Neural cell (in vitro differentiated cells): ENCODE results near the gene FOXO3. TPM values are rescaled to one million over a fixed set of nuclear protein-coding genes. Genes with fewer than 3 reads are reported as not detected.

Experiments used
- H2AFZ ChIP-seq: fragments of 200-600, 300-800 bp; sonication (generic), shearing (Covaris generic); 2 replicates; pipeline ENCODE4 v1.6.0; 2014; ENCODE audit warnings: low read depth, mild to moderate bottlenecking, antibody characterized with exemption, low read length, moderate library complexity
- H3F3A ChIP-seq: fragments of 200-600 bp; shearing (Covaris generic); 2 replicates; pipeline ENCODE4 v1.6.1; 2016; ENCODE audit warnings: mild to moderate bottlenecking, moderate library complexity, mixed read lengths, antibody characterized with exemption, low read length; ENCODE audit not compliant: insufficient read depth, poor library complexity, severe bottlenecking
- H3K27ac ChIP-seq: fragments of 200-600, 300-800 bp; sonication (generic), shearing (Covaris generic); 2 replicates; pipeline ENCODE4 v1.5.1; 2014; ENCODE audit warnings: mild to moderate bottlenecking, low read length, moderate library complexity
- H3K27me3 ChIP-seq: fragments of 300-800, 200-600 bp; sonication (generic), shearing (Covaris generic); 2 replicates; pipeline ENCODE4 v1.6.0; 2014; ENCODE audit warnings: mild to moderate bottlenecking, low read depth, low read length, moderate library complexity; ENCODE audit not compliant: insufficient read depth
- H3K36me3 ChIP-seq: fragments of 300-800, 200-600 bp; sonication (generic), shearing (Covaris generic); 2 replicates; pipeline ENCODE4 v1.5.1; 2014; ENCODE audit warnings: mild to moderate bottlenecking, antibody characterized with exemption, low read length, moderate library complexity; ENCODE audit not compliant: insufficient read depth
- H3K4me2 ChIP-seq: fragments of 300-800, 200-600 bp; sonication (generic), shearing (Covaris generic); 2 replicates; pipeline ENCODE4 v1.6.0; 2014; ENCODE audit warnings: mild to moderate bottlenecking, low read length
- H3K4me3 ChIP-seq: fragments of 300-800, 200-600 bp; sonication (generic), shearing (Covaris generic); 2 replicates; pipeline ENCODE4 v1.5.1; 2014; ENCODE audit warnings: mild to moderate bottlenecking, low read length, moderate library complexity
- H3K79me2 ChIP-seq: fragments of 200-600 bp; shearing (Covaris generic); replicated peaks from 2 replicates; pipeline ENCODE4 v1.6.0; 2014; ENCODE audit warnings: mild to moderate bottlenecking, low read length, moderate library complexity; ENCODE audit not compliant: insufficient read depth
- H3K9ac ChIP-seq: fragments of 300-800, 200-600 bp; sonication (generic), shearing (Covaris generic); 2 replicates; pipeline ENCODE4 v1.6.1; 2016; ENCODE audit warnings: mild to moderate bottlenecking, low read length, mixed read lengths
- H3K9me2 ChIP-seq: fragments of 200-600 bp; shearing (Covaris generic); 2 replicates; pipeline ENCODE4 v1.6.1; 2016; ENCODE audit warnings: mild to moderate bottlenecking, low read length, mixed read lengths; ENCODE audit not compliant: insufficient read depth
- H3K9me3 ChIP-seq: fragments of 200-600, 300-800 bp; sonication (generic), shearing (Covaris generic); 2 replicates; pipeline ENCODE4 v1.6.1; 2016; ENCODE audit warnings: mild to moderate bottlenecking, mixed run types, low read length, moderate library complexity, mixed read lengths
- H4K20me1 ChIP-seq: fragments of 200-600 bp; shearing (Covaris generic); 2 replicates; pipeline ENCODE4 v1.6.1; 2016; ENCODE audit warnings: mild to moderate bottlenecking, mixed run types; ENCODE audit not compliant: insufficient read depth
- CTCF ChIP-seq: fragments of 450-650 bp; IDR thresholded peaks from 2 replicates; pipeline ENCODE4 v1.5.1; 2014; ENCODE audit warnings: antibody characterized with exemption, mild to moderate bottlenecking, moderate library complexity; ENCODE audit not compliant: poor library complexity, severe bottlenecking
- EP300 ChIP-seq: fragments of 450-650 bp; conservative IDR thresholded peaks from 2 replicates; pipeline ENCODE4 v1.6.1; 2014; ENCODE audit warnings: antibody characterized with exemption, mild to moderate bottlenecking, moderate library complexity; ENCODE audit not compliant: poor library complexity, severe bottlenecking
- EZH2 ChIP-seq: fragments of 200-600, 300-800 bp; shearing (Covaris generic), sonication (generic); IDR thresholded peaks from 2 replicates; pipeline ENCODE4 v1.6.1; 2014; ENCODE audit warnings: antibody characterized with exemption, low read length, borderline replicate concordance, mild to moderate bottlenecking; ENCODE audit not compliant: insufficient read depth, poor library complexity, severe bottlenecking
- MXI1 ChIP-seq: fragments of 450-650 bp; conservative IDR thresholded peaks from 2 replicates; pipeline ENCODE4 v1.6.1; 2014; ENCODE audit warnings: antibody characterized with exemption, mild to moderate bottlenecking; ENCODE audit not compliant: poor library complexity, severe bottlenecking
- POLR2AphosphoS5 ChIP-seq: IDR thresholded peaks from 2 replicates; pipeline ENCODE4 v1.6.1; 2012
- RAD21 ChIP-seq: fragments of 450-650 bp; conservative IDR thresholded peaks from 2 replicates; pipeline ENCODE4 v1.6.1; 2014; ENCODE audit warnings: antibody characterized with exemption, mild to moderate bottlenecking, moderate library complexity
- REST ChIP-seq: IDR thresholded peaks from 2 replicates; pipeline ENCODE4 v1.6.1; 2012; ENCODE audit warnings: borderline replicate concordance
- SMC3 ChIP-seq: fragments of 450-650 bp; conservative IDR thresholded peaks from 2 replicates; pipeline ENCODE4 v1.6.1; 2014; ENCODE audit warnings: antibody characterized with exemption, mild to moderate bottlenecking, moderate library complexity; ENCODE audit not compliant: poor library complexity
- TAF1 ChIP-seq: IDR thresholded peaks from 2 replicates; pipeline ENCODE4 v1.6.1; 2012; ENCODE audit warnings: low read depth
- polyA plus RNA-seq: library from polyadenylated mRNA; depleted of rRNA; stranded (reverse); fragments of >200 nt; gene quantifications from 2 replicates; pipeline ENCODE4 v1.2.3, GENCODE V29; 2014

Gene FOXO3
- polyA plus RNA-seq, 1 donor from 2014 or later, result 21.3 TPM

DNA sequence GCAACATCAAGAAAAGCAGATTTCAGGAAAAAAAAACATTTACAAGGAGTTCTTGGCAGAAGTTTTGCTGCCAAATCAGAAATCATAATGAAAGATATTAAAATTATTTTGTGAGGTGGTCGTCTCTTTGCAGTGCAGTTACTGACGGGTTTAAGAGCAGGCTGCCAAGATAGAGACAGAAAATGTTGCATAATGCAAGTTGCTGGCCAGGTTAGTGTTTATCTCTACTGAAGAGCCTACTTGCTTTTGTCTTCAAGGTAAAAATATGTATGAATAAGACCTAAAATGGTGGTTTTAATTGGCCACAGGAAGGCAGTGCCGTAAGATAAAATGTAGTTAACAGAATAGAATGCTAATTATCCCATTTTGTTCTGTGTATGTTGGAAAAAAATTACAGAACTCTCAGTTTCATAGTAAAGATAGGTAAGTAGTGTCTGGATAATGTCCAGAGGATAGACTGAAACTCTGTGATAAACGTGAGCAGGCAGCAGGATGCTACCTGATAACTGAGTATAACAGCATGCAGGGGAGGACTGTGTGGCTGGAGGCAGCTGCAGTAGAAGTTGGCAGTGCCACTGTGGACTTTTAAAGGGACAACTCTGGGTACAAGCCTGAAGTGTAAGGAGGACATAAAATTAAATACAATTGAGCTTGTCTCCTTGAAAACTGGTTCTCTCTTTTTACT, 13.9 kb downstream of the FOXO3 start:
- Histone ChIP-seq H3K27me3 (no peaks in the 10 kb centered on the region), H3K27ac (no peak overlapping the region), H3K79me2 (no peaks in the 10 kb centered on the region), H3K4me3 (no peak overlapping the region), H2AFZ (no peak overlapping the region), H3F3A (no peaks in the 10 kb centered on the region), H3K4me2 (no peak overlapping the region), H4K20me1 (no peaks in the 10 kb centered on the region), H3K9me3 (no peaks in the 10 kb centered on the region), H3K9ac (no peak overlapping the region), H3K36me3 (peaks cover 3% of the 10 kb centered on the region), H3K9me2 (no peaks in the 10 kb centered on the region)
- TF ChIP-seq TAF1, result no peak
- TF ChIP-seq SMC3, result no peak
- TF ChIP-seq RAD21, result no peak
- no peak for TF ChIP-seq EZH2
- TF ChIP-seq EP300, result no peak
- TF ChIP-seq MXI1, result no peak
- no peak for TF ChIP-seq REST
- no peak for TF ChIP-seq POLR2AphosphoS5
- TF ChIP-seq CTCF, result no peak

DNA sequence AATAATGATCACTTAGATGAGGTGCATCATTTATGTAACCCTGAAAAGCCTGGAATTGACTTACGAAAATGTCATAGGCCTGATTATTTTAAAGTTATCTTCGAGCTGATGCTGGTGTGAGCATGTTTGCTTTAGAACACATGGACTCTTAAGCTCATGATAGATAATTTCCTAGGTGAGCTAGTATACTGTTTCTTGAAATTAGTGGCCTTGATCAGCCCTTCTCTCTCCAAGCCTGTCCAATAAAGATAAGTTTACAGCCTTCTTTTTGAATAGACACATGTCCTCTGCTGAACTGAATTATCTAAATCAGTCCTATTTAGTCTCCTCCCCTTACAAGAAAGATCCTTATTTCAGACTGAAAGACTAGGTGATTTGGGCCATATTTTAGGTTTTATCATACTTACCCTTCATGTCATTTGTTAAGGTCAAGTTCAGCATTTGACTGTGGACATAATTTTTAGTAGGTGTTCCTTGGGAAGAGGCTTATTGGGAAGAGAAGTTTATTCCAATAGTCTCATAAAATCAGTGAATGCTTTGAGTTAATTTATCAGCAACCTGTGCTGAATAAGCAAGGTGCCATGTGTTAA, 15.3 kb downstream of the FOXO3 start:
- H3K27ac ChIP-seq, result no peak overlapping the region
- no peaks in the 10 kb centered on the region for H3K9me3 ChIP-seq
- H3K4me2 ChIP-seq, result no peak overlapping the region
- TF ChIP-seq SMC3 (no peak), POLR2AphosphoS5 (no peak), CTCF (no peak), EZH2 (no peak), RAD21 (no peak), TAF1 (no peak), REST (no peak), MXI1 (no peak), EP300 (no peak)
- no peaks in the 10 kb centered on the region for H3F3A ChIP-seq
- no peaks in the 10 kb centered on the region for H3K79me2 ChIP-seq
- no peak overlapping the region for H3K4me3 ChIP-seq
- H2AFZ ChIP-seq, result no peak overlapping the region
- no peaks in the 10 kb centered on the region for H3K9me2 ChIP-seq
- no peak overlapping the region for H3K9ac ChIP-seq
- no peaks in the 10 kb centered on the region for H3K27me3 ChIP-seq
- H4K20me1 ChIP-seq, result no peaks in the 10 kb centered on the region
- H3K36me3 ChIP-seq, result peaks cover 3% of the 10 kb centered on the region
